HCT116 (cell line): ENCODE results near the gene TRIM45. TPM values are rescaled to one million over a fixed set of nuclear protein-coding genes. Genes with fewer than 3 reads are reported as not detected.

ENCODE experiments used
- ATAC-seq: fragments of 200-7000 bp; cut with Tn5 transposase; 2 replicates; pipeline ENCODE4 v1.9.1; 2020; ENCODE audit warnings: mild to moderate bottlenecking, moderate library complexity
- BruUV-seq: library from RNA; stranded (reverse); fragments of 400-500 nt; replicated peaks from 2 replicates; lab custom pipeline; 2021; lab: Mats Ljungman, UMichigan
- CTCF ChIA-PET: fragments of 300-600 bp; sonication (Branson Sonifier 250); formaldehyde crosslinking; loops from one replicate; lab custom pipeline; 2021; ENCODE audit warnings: antibody characterized with exemption; lab: Charles Lee
- POLR2A ChIA-PET: fragments of 300-600, 350-600 bp; sonication (Branson Sonifier 250); formaldehyde crosslinking; loops from one replicate; lab custom pipeline; 2021; ENCODE audit warnings: antibody characterized with exemption; lab: Charles Lee
- RAD21 ChIA-PET, 2 experiments: fragments of 300-600 bp; sonication (Branson Sonifier 250); formaldehyde crosslinking; loops; one replicate each; lab custom pipeline; 2023; ENCODE audit warnings: low total read pairs in 2 of 2; ENCODE audit not compliant: uncharacterized antibody in 2 of 2, unreplicated experiment in 2 of 2, low non-redundant PET in 1 of 2; lab: Charles Lee
- DNase-seq: peaks from one replicate; pipeline ENCODE4 v3.0.0-alpha.2; 2010; ENCODE audit warnings: low read depth, low spot score
- H2AFZ ChIP-seq: fragments of 200-600 bp; shearing (Covaris generic), sonication (generic); 2 replicates; pipeline ENCODE4 v1.6.1; 2017; ENCODE audit warnings: low read depth, mixed run types, mixed read lengths, antibody characterized with exemption, low read length; ENCODE audit not compliant: poor library complexity, severe bottlenecking
- H3K27ac ChIP-seq: 2 replicates; pipeline ENCODE4 v1.5.1; 2012; ENCODE audit warnings: low read depth, low read length
- H3K27me3 ChIP-seq: fragments of 200-600 bp; sonication (generic); 2 replicates; pipeline ENCODE4 v1.6.1; 2016; ENCODE audit warnings: mixed run types, low read length, mixed read lengths; ENCODE audit not compliant: insufficient read depth
- H3K36me3 ChIP-seq, 2 experiments: fragments of 200-500 bp in 1 of 2; fragments of 200-600 bp in 1 of 2; sonication (Bioruptor generic) in 1 of 2; sonication (generic) in 1 of 2; 2 replicates each; pipeline versions ENCODE4 v1.5.1 to v1.6.1; 2014 to 2016; ENCODE audit warnings: low read length in 2 of 2, inconsistent platforms in 1 of 2, mixed read lengths in 1 of 2, mixed run types in 1 of 2; ENCODE audit not compliant: insufficient read depth in 2 of 2, control insufficient read depth in 1 of 2
- H3K4me1 ChIP-seq, 2 experiments: fragments of 200-600 bp in 1 of 2; sonication (generic) in 1 of 2; 2 replicates each; pipeline versions ENCODE4 v1.5.1 to v1.6.1; 2012 to 2017; ENCODE audit warnings: low read length in 2 of 2, inconsistent platforms in 1 of 2, mild to moderate bottlenecking in 1 of 2, mixed read lengths in 1 of 2, mixed run types in 1 of 2, moderate library complexity in 1 of 2; ENCODE audit not compliant: insufficient read depth in 2 of 2, control insufficient read depth in 1 of 2
- H3K4me2 ChIP-seq: fragments of 200-600 bp; sonication (generic); 2 replicates; pipeline ENCODE4 v1.6.1; 2017; ENCODE audit warnings: mixed run types, low read length, mixed read lengths
- H3K4me3 ChIP-seq, 2 experiments: fragments of 200-600 bp in 1 of 2; sonication (generic) in 1 of 2; replicated peaks in 1 of 2; 2 replicates each; pipeline ENCODE4 v1.5.1; 2011 to 2016; ENCODE audit warnings: low read length in 2 of 2, control low read depth in 1 of 2, low read depth in 1 of 2, mild to moderate bottlenecking in 1 of 2, mixed read lengths in 1 of 2, mixed run types in 1 of 2
- H3K79me2 ChIP-seq: fragments of 200-600 bp; sonication (generic); 2 replicates; pipeline ENCODE4 v1.6.1; 2017; ENCODE audit warnings: mild to moderate bottlenecking, mixed run types, low read length, moderate library complexity, mixed read lengths; ENCODE audit not compliant: insufficient read depth
- H3K9ac ChIP-seq: fragments of 200-600 bp; sonication (generic); 2 replicates; pipeline ENCODE4 v1.6.1; 2016; ENCODE audit warnings: low read length, mixed read lengths
- H3K9me2 ChIP-seq: fragments of 200-600 bp; sonication (generic), shearing (Covaris generic); 2 replicates; pipeline ENCODE4 v1.6.1; 2017; ENCODE audit warnings: mixed run types, mild to moderate bottlenecking, moderate library complexity; ENCODE audit not compliant: insufficient read depth
- H3K9me3 ChIP-seq, 2 experiments: fragments of 200-500 bp in 1 of 2; fragments of 200-600 bp in 1 of 2; sonication (Bioruptor generic) in 1 of 2; sonication (generic) in 1 of 2; 2 replicates each; pipeline ENCODE4 v1.6.1; 2014 to 2017; ENCODE audit warnings: low read length in 2 of 2, mixed read lengths in 2 of 2, inconsistent platforms in 1 of 2, low read depth in 1 of 2, mild to moderate bottlenecking in 1 of 2, mixed run types in 1 of 2, moderate library complexity in 1 of 2; ENCODE audit not compliant: control insufficient read depth in 1 of 2, insufficient read depth in 1 of 2
- H4K20me1 ChIP-seq: fragments of 200-600 bp; sonication (generic), shearing (Covaris generic); 2 replicates; pipeline ENCODE4 v1.6.1; 2017; ENCODE audit warnings: mixed run types, mild to moderate bottlenecking, moderate library complexity; ENCODE audit not compliant: insufficient read depth
- CBX3 ChIP-seq: IDR thresholded peaks from 2 replicates; pipeline ENCODE4 v1.6.1; 2012; ENCODE audit warnings: low read depth
- CEBPB ChIP-seq: IDR thresholded peaks from 2 replicates; pipeline ENCODE4 v1.6.1; 2012; ENCODE audit warnings: low read depth
- EGR1 ChIP-seq: IDR thresholded peaks from 2 replicates; pipeline ENCODE4 v1.6.1; 2012; ENCODE audit warnings: low read depth
- EZH2 ChIP-seq: fragments of 200-600 bp; sonication (generic); IDR thresholded peaks from 2 replicates; pipeline ENCODE4 v1.6.1; 2017; ENCODE audit warnings: antibody characterized with exemption, mixed run types
- POLR2A ChIP-seq: IDR thresholded peaks from 2 replicates; pipeline ENCODE4 v1.7.0; 2011; ENCODE audit warnings: borderline replicate concordance; ENCODE audit not compliant: insufficient read depth, insufficient read length; ENCODE audit errors: extremely low read depth
- POLR2AphosphoS5 ChIP-seq: IDR thresholded peaks from 2 replicates; pipeline ENCODE4 v1.6.1; 2011; ENCODE audit warnings: mild to moderate bottlenecking, low read depth, low read length, moderate library complexity
- REST ChIP-seq: IDR thresholded peaks from 2 replicates; pipeline ENCODE4 v1.6.1; 2012; ENCODE audit warnings: low read depth
- SIN3A ChIP-seq: IDR thresholded peaks from 2 replicates; pipeline ENCODE4 v1.6.1; 2012; ENCODE audit warnings: low read depth
- YY1 ChIP-seq: IDR thresholded peaks from 2 replicates; pipeline ENCODE4 v1.6.1; 2011; ENCODE audit warnings: low read length, low read depth, moderate library complexity, mild to moderate bottlenecking; ENCODE audit not compliant: insufficient replicate concordance; ENCODE audit errors: extremely low read depth
- ZBTB33 ChIP-seq: IDR thresholded peaks from 2 replicates; pipeline ENCODE4 v1.6.1; 2011; ENCODE audit warnings: mild to moderate bottlenecking, low read length, moderate library complexity; ENCODE audit not compliant: insufficient replicate concordance; ENCODE audit errors: extremely low read depth
- ZFX ChIP-seq: fragments of 450-650 bp; IDR thresholded peaks from 2 replicates; pipeline ENCODE4 v1.6.1; 2017
- ZNF274 ChIP-seq: fragments of 200-500 bp; sonication (Bioruptor generic); IDR thresholded peaks from 2 replicates; pipeline ENCODE4 v1.6.1; 2014; ENCODE audit warnings: mild to moderate bottlenecking, low read depth, low read length, inconsistent platforms
- intact Hi-C: fragments of 100-400 bp; cut with micrococcal nuclease; formaldehyde crosslinking; loops from 2 replicates; pipeline ENCODE4 v1.10.0; 2022
- total RNA-seq: library from RNA; stranded (reverse); gene quantifications from one replicate; pipeline ENCODE4 v1.2.1, GENCODE V29; 2021; ENCODE audit not compliant: unreplicated experiment
- TF ChIP-seq, protein P1 (sequence below): IDR thresholded peaks from 2 replicates; pipeline ENCODE4 v1.6.1; 2012

TRIM45 gene
- total RNA-seq, 1 experiment from 2014 or later, result 3.5 TPM

- POLR2A ChIA-PET, result no interaction called here
- Histone ChIP-seq H3K27ac (no peak overlapping the region), H2AFZ (no peak overlapping the region), H3K9me3 (no peaks in the 10 kb centered on the region), H3K27me3 (no peaks in the 10 kb centered on the region), H3K4me2 (no peak overlapping the region)
- ATAC-seq, result no peak
- TF ChIP-seq CEBPB (no peak), SIN3A (no peak), EZH2 (no peak), ZNF274 (no peak), ZBTB33 (no peak), POLR2AphosphoS5 (no peak), CBX3 (no peak), ZFX (no peak), POLR2A (no peak), EGR1 (no peak), YY1 (no peak), REST (no peak)
- TF ChIP-seq, protein P1, sequence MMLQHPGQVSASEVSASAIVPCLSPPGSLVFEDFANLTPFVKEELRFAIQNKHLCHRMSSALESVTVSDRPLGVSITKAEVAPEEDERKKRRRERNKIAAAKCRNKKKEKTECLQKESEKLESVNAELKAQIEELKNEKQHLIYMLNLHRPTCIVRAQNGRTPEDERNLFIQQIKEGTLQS, result no peak
- TF ChIP-seq, all 23 proteins: peak for 0
- H3K4me1 ChIP-seq, result peaks cover 4 to 8% of the 10 kb centered on the region in 2 experiments; a peak in 3 of 4 replicates
- ChIA-PET RAD21 (no interaction called here), CTCF (no interaction called here)
- H3K36me3 ChIP-seq, result peaks cover 33 to 75% of the 10 kb centered on the region in 2 experiments; a peak in 3 of 4 replicates
- no peaks in the 10 kb centered on the region for H3K9me2 ChIP-seq
- no peak for DNase-seq
- no peak overlapping the region for H3K9ac ChIP-seq
- H3K79me2 ChIP-seq, result no peaks in the 10 kb centered on the region
- intact Hi-C loops, result no loop called here
- no peaks in the 10 kb centered on the region for H4K20me1 ChIP-seq
- no peak overlapping the region for H3K4me3 ChIP-seq
- BruUV-seq, result no TSS peak
Observed at GRCh38 chr1:117098287-117098890, 23.2 kb downstream of the TRIM45 start.
